WI38 (cell line): ENCODE data around the gene RGN.
"Not testable (repeated sequence)": the region's sequence is repeated elsewhere in the genome, so short reads cannot be mapped to it uniquely, and the experiment has no call there.

Experiments
- H3K4me3 ChIP-seq: 2 replicates; pipeline ENCODE4 v1.5.1; 2011; ENCODE audit warnings: low read depth, mild to moderate bottlenecking, control low read depth, low read length
- CTCF ChIP-seq: IDR thresholded peaks from 2 replicates; pipeline ENCODE4 v1.5.1; 2012; ENCODE audit warnings: low read depth, mild to moderate bottlenecking, control low read depth, low read length

Gene RGN

GRCh38 chrX:47129157-47129898 is 51.1 kb downstream of the RGN start:
- TF ChIP-seq CTCF, result no peak

GRCh38 chrX:47129899-47130358 is 51.7 kb downstream of the RGN start:
- peak overlapping the region; percentile 71 for H3K4me3 ChIP-seq
- no peak for TF ChIP-seq CTCF

More at GRCh38 chrX:47129157-47129898, 51.1 kb downstream of the RGN start:
- peak overlapping the region; percentile 71 for H3K4me3 ChIP-seq

GRCh38 chrX:47133493-47133892 is 55.2 kb downstream of the RGN start:
- H3K4me3 ChIP-seq, result no peak overlapping the region
- TF ChIP-seq CTCF, result no peak

- not testable (repeated sequence) for H3K4me3 ChIP-seq
Observed at GRCh38 chrX:47135650-47136049, 57.4 kb downstream of the RGN start.

GRCh38 chrX:47138171-47138570 is 59.9 kb downstream of the RGN start:
- no peak overlapping the region for H3K4me3 ChIP-seq
- no peak for TF ChIP-seq CTCF
